Epithelial cell of proximal tubule (primary cell): ENCODE measurements around the gene FAM167B. TPM values are rescaled to one million over a fixed set of nuclear protein-coding genes. Genes with fewer than 3 reads are reported as not detected.

Experiments used
- DNase-seq: peaks from one replicate; pipeline ENCODE4 v3.0.0-alpha.2; 2011; ENCODE audit warnings: low read depth
- H3K4me3 ChIP-seq: 2 replicates; pipeline ENCODE4 v1.5.1; 2011; ENCODE audit warnings: low read depth, mild to moderate bottlenecking, low read length
- CTCF ChIP-seq: conservative IDR thresholded peaks from 2 replicates; pipeline ENCODE4 v1.5.1; 2012; ENCODE audit warnings: low read depth, mild to moderate bottlenecking, low read length
- total RNA-seq: library from RNA; depleted of rRNA; stranded (reverse); fragments of >200 nt; gene quantifications from 2 replicates; pipeline ENCODE4 v1.2.3, GENCODE V29; 2015

Gene FAM167B
- total RNA-seq, 1 donor from 2014 or later: 0.35 TPM

- no peak for DNase-seq
- TF ChIP-seq CTCF: no peak
- H3K4me3 ChIP-seq: peak overlapping the region; percentile 83
Observed at GRCh38 chr1:32201011-32201855, 45.8 kb upstream of the FAM167B start.

GRCh38 chr1:32204943-32205361 is 42.1 kb upstream of the FAM167B start:
- peak overlapping the region; percentile 65 for H3K4me3 ChIP-seq
- no peak for DNase-seq
- TF ChIP-seq CTCF: no peak

GRCh38 chr1:32205401-32206370 is 41.3 kb upstream of the FAM167B start, which contains the start of gene IQCC:
Gene IQCC, plus strand, starts transcription at chr1:32205671. Its CDS starts 11 bp downstream, at chr1:32205682.
- TF ChIP-seq CTCF: no peak
- DNase-seq: no peak
- H3K4me3 ChIP-seq: peak within 1 kb of the TSS; percentile 65

GRCh38 chr1:32208469-32208868 is 38.6 kb upstream of the FAM167B start:
- no peak overlapping the region for H3K4me3 ChIP-seq
- no peak for TF ChIP-seq CTCF
- DNase-seq: no peak

- no peak for TF ChIP-seq CTCF
- DNase-seq: peak; percentile 40
- H3K4me3 ChIP-seq: no peak within 1 kb of the TSS
Observed at GRCh38 chr1:32208891-32209328, 38.1 kb upstream of the FAM167B start, which contains the start of gene DCDC2B. Gene DCDC2B, plus strand, starts transcription at chr1:32209089. Its CDS starts 5 bp downstream, at chr1:32209094.

- peak; percentile 86 for TF ChIP-seq CTCF
- no peak for DNase-seq
- no peak overlapping the region for H3K4me3 ChIP-seq
Observed at GRCh38 chr1:32215629-32216480, 31.2 kb upstream of the FAM167B start.
